Spleen (tissue), 11 donors: ENCODE results near the gene ENOSF1. TPM values are rescaled to one million over a fixed set of nuclear protein-coding genes. Genes with fewer than 3 reads are reported as not detected.

ENCODE experiments used
- DNase-seq: peaks from one replicate; pipeline ENCODE4 v3.0.0-alpha.2; 2020
- H3K27ac ChIP-seq, 8 donors: fragments of 200-600 bp; sonication (generic) in 7 of 8; 1 replicate in 4 of 8; 2 replicates in 4 of 8; pipeline versions ENCODE4 v1.5.0 to v1.8.0; 2016 to 2021; ENCODE audit warnings: inconsistent platforms in 4 of 8, mild to moderate bottlenecking in 4 of 8, moderate library complexity in 1 of 8
- H3K27me3 ChIP-seq, 7 donors: fragments of 200-600 bp; sonication (generic) in 6 of 7; replicated peaks in 1 of 7; 1 replicate in 4 of 7; 2 replicates in 3 of 7; pipeline versions ENCODE4 v1.5.0 to v1.8.0; 2016 to 2021; ENCODE audit warnings: inconsistent platforms in 3 of 7, mild to moderate bottlenecking in 1 of 7
- H3K36me3 ChIP-seq, 6 donors: fragments of 200-600 bp; sonication (generic) in 5 of 6; 1 replicate in 4 of 6; 2 replicates in 2 of 6; pipeline versions ENCODE4 v1.5.0 to v1.8.0; 2016 to 2021; ENCODE audit warnings: inconsistent platforms in 2 of 6
- H3K4me1 ChIP-seq, 6 donors: fragments of 200-600 bp; sonication (generic) in 5 of 6; 1 replicate in 3 of 6; 2 replicates in 3 of 6; pipeline versions ENCODE4 v1.5.0 to v1.8.0; 2016 to 2021; ENCODE audit warnings: inconsistent platforms in 3 of 6
- H3K4me3 ChIP-seq, 8 donors: fragments of 200-600 bp; sonication (generic) in 7 of 8; 1 replicate in 4 of 8; 2 replicates in 4 of 8; pipeline versions ENCODE4 v1.5.0 to v1.8.0; 2016 to 2021; ENCODE audit warnings: inconsistent platforms in 4 of 8, mild to moderate bottlenecking in 4 of 8, moderate library complexity in 2 of 8
- H3K9me3 ChIP-seq, 8 donors: fragments of 200-600 bp; sonication (generic) in 7 of 8; 1 replicate in 4 of 8; 2 replicates in 4 of 8; pipeline versions ENCODE4 v1.5.0 to v1.8.0; 2016 to 2021; ENCODE audit warnings: inconsistent platforms in 4 of 8
- CTCF ChIP-seq, 11 experiments: fragments of 200-600 bp in 7 of 11; fragments of 450-650 bp in 4 of 11; sonication (generic) in 4 of 11; IDR thresholded peaks in 8 of 11; conservative IDR thresholded peaks in 3 of 11; 1 replicate in 7 of 11; 2 replicates in 4 of 11; pipeline versions ENCODE4 v1.4.0 to v1.8.0; 2016 to 2021; ENCODE audit warnings: antibody characterized with exemption in 11 of 11, inconsistent platforms in 4 of 11, mild to moderate bottlenecking in 1 of 11
- POLR2A ChIP-seq, 3 donors: fragments of 450-650 bp; IDR thresholded peaks; one replicate each; pipeline ENCODE4 v1.5.1; 2017; ENCODE audit warnings: antibody characterized with exemption in 3 of 3, mild to moderate bottlenecking in 1 of 3
- POLR2AphosphoS5 ChIP-seq, 3 donors: sonication (generic); formaldehyde crosslinking; IDR thresholded peaks; one replicate each; pipeline ENCODE4 v1.5.1; 2017; ENCODE audit warnings: antibody characterized with exemption in 3 of 3
- WGBS, 5 donors: extraction: QIAGEN DNeasy Blood & Tissue Kit in 3 of 5; methylation state at CpG; one replicate each; pipeline versions ENCODE4 v1.1.5 to v1.1.7; 2013 to 2018; 5-methylcytosine and 5-hydroxymethylcytosine counted together
- intact Hi-C: fragments of 100-400 bp; cut with DNase I; formaldehyde crosslinking; loops from one replicate; pipeline ENCODE4 v1.15.0; 2023; ENCODE audit warnings: low total_unique reads
- polyA plus RNA-seq, 3 donors: library from polyadenylated mRNA; stranded (reverse); fragments of 200-250 nt; gene quantifications; one replicate each; pipeline ENCODE4 v1.2.1, GENCODE V29; 2013
- total RNA-seq, 7 donors: library from RNA; depleted of rRNA in 3 of 7; stranded (reverse); fragments of >200 nt in 3 of 7; fragmentation: NEBNext Ultra II Directional in 4 of 7; extraction: Animal tissue kit (Norgen Biotek cat#: 25700) in 4 of 7; gene quantifications; one replicate each; pipeline versions ENCODE4 v1.1.0 to v1.2.1, GENCODE V29; 2016 to 2021
- donor health status: healthy with polysubstance abuse.
- donor health status: DM: no; HTN: no; CAD: no; lungs with moderate emphysema.
- donor health status: DM: no; HTN: no; CAD: no.
- donor health status: Bipolar disorder and iron deficiency.
- donor health status: healthy.
- donor health status: DM: no; HTN: no; CAD: no.
- donor health status: DM: yes; HTN: yes; CAD: no.

ENOSF1 gene
- total and polyA plus RNA-seq, 10 donors = 28.2 to 125 (median 74.3) TPM

GRCh38 chr18:717003-717402 is 4.6 kb upstream of the ENOSF1 start:
- DNase-seq = no peak
- Histone ChIP-seq H3K27me3 (peaks cover 0 to 10% (median 0%) of the 10 kb centered on the region in 7 donors), H3K27ac (no peak overlapping the region), H3K4me3 (no peak overlapping the region), H3K4me1 (peaks cover 0 to 8% (median under 1%) of the 10 kb centered on the region in 6 donors), H3K36me3 (peaks cover 0 to 6% (median 0%) of the 10 kb centered on the region in 6 donors), H3K9me3 (peaks cover 0 to 12% (median 0%) of the 10 kb centered on the region in 8 donors)
- intact Hi-C loops = no loop called here
- TF ChIP-seq POLR2A (IDR thresholded peaks at IDR 0.05) (no peak), POLR2AphosphoS5 (IDR thresholded peaks at IDR 0.05) (no peak), CTCF (IDR thresholded peaks at IDR 0.05 in 8 of 11, conservative IDR thresholded peaks at IDR 0.05 in 3 of 11) (no peak)
- 79 to 90% (median 89%) methylated on average over 4 of the region's 4 CpGs for WGBS, 5 donors

GRCh38 chr18:715626-716025 is 3.2 kb upstream of the ENOSF1 start:
- Histone ChIP-seq H3K36me3 (peaks cover 0 to 6% (median 0%) of the 10 kb centered on the region in 6 donors), H3K4me1 (peaks cover 0 to 21% (median 13%) of the 10 kb centered on the region in 6 donors), H3K27me3 (peaks cover 0 to 14% (median 0%) of the 10 kb centered on the region in 7 donors), H3K4me3 (no peak overlapping the region), H3K27ac (no peak overlapping the region), H3K9me3 (peaks cover 0 to 12% (median 0%) of the 10 kb centered on the region in 8 donors)
- TF ChIP-seq POLR2AphosphoS5 (IDR thresholded peaks at IDR 0.05) = no peak
- TF ChIP-seq CTCF (IDR thresholded peaks at IDR 0.05 in 8 of 11, conservative IDR thresholded peaks at IDR 0.05 in 3 of 11) = no peak
- TF ChIP-seq POLR2A (IDR thresholded peaks at IDR 0.05) = no peak
- WGBS, 5 donors = 45 to 80% (median 55%) methylated on average over 1 of the region's 1 CpG
- intact Hi-C loops = no loop called here
- no peak for DNase-seq

- Histone ChIP-seq H3K4me3 (peak overlapping the region in 6 of 8 donors; percentile 57 to 83 (median 76)), H3K9me3 (peaks cover 0 to 12% (median 0%) of the 10 kb centered on the region in 8 donors), H3K4me1 (peaks cover 0 to 36% (median 27%) of the 10 kb centered on the region in 6 donors), H3K27me3 (peaks cover 0 to 14% (median 0%) of the 10 kb centered on the region in 7 donors), H3K36me3 (peaks cover 0 to 8% (median 0%) of the 10 kb centered on the region in 6 donors), H3K27ac (peak overlapping the region in 7 of 8 donors; percentile 78 to 87 (median 83))
- TF ChIP-seq CTCF (IDR thresholded peaks at IDR 0.05 in 8 of 11, conservative IDR thresholded peaks at IDR 0.05 in 3 of 11) = no peak
- no peak for TF ChIP-seq POLR2A (IDR thresholded peaks at IDR 0.05)
- no peak for TF ChIP-seq POLR2AphosphoS5 (IDR thresholded peaks at IDR 0.05)
- intact Hi-C loops = no loop called here
- WGBS, 5 donors = 85 to 93% (median 90%) methylated on average over 22 to 23 of the region's 23 CpGs
- DNase-seq = peak; percentile 75
Observed at GRCh38 chr18:713135-713490, 683 bp upstream of the ENOSF1 start.

GRCh38 chr18:711657-712400 is 601 bp downstream of the ENOSF1 start:
- WGBS, 5 donors = 0% methylated on average over 28 to 42 of the region's 42 CpGs
- Histone ChIP-seq H3K27me3 (peaks cover 0 to 14% (median 0%) of the 10 kb centered on the region in 7 donors), H3K27ac (peak overlapping the region; percentile 4 to 87 (median 81)), H3K9me3 (peaks cover 0 to 12% (median 0%) of the 10 kb centered on the region in 8 donors), H3K36me3 (peaks cover 0 to 10% (median 0%) of the 10 kb centered on the region in 6 donors), H3K4me3 (peak overlapping the region; percentile 50 to 83 (median 71)), H3K4me1 (peaks cover 0 to 36% (median 27%) of the 10 kb centered on the region in 6 donors)
- intact Hi-C loops = no loop called here
- DNase-seq = peak; percentile 85
- TF ChIP-seq POLR2AphosphoS5 (IDR thresholded peaks at IDR 0.05) = peak in 2 of 3 donors; percentile 43 to 66
- no peak for TF ChIP-seq CTCF (IDR thresholded peaks at IDR 0.05 in 8 of 11, conservative IDR thresholded peaks at IDR 0.05 in 3 of 11)
- TF ChIP-seq POLR2A (IDR thresholded peaks at IDR 0.05) = no peak
